ENCODE results near the gene PAQR3. TPM values are rescaled to one million over a fixed set of nuclear protein-coding genes. Genes with fewer than 3 reads are reported as not detected.

Gene PAQR3
- total and polyA plus RNA-seq, 2 donors (not counting 1 experiment from before 2014, with no cell fraction given): 15.5 to 37.6 TPM

DNA sequence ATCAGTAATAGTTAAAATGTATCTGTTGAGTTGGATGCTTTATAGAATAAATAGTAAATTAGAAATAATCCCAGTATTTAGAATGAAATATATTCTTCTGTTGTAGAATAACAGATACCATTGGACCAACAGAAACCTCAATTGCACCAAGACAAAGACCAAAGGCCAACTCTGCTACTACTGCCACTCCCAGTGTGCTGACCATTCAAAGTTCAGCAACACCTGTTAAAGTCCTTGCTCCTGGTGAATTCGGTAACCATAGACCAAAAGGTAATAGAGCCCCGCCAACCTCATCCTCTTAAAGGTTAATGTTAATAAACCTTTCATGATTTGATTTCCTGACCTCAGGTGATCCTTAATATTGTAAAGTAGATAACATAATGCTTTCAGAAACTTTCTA lies 73.8 kb downstream of the PAQR3 start:
- DNase-seq (ENCODE audit: low read depth in 2 of 2): no peak
- Histone ChIP-seq H4K20me1 (ENCODE audit: control insufficient read depth, extremely low read depth, insufficient read depth, low read length) (no peaks in the 10 kb centered on the region), H3K4me1 (ENCODE audit: control insufficient read depth, extremely low read depth, insufficient read depth, low read length) (no peaks in the 10 kb centered on the region), H3K4me2 (ENCODE audit: extremely low read depth, insufficient read depth, low read length) (no peak overlapping the region), H3K4me3 (replicated peaks in 1 of 4; ENCODE audit: control extremely low read depth in 1 of 4, insufficient read depth in 1 of 4, low read depth in 3 of 4, low read length in 4 of 4) (no peak overlapping the region), H3K36me3 (ENCODE audit: control insufficient read depth, insufficient read depth, low read length) (peaks cover 5% of the 10 kb centered on the region), H2AFZ (ENCODE audit: low read length) (no peak overlapping the region), H3K9ac (ENCODE audit: insufficient read depth, low read length) (no peak overlapping the region), H3K9me3 (ENCODE audit: control insufficient read depth, insufficient read depth, low read depth, low read length) (no peaks in the 10 kb centered on the region), H3K27ac (ENCODE audit: insufficient read depth, low read length) (no peak overlapping the region), H3K27me3 (ENCODE audit: control insufficient read depth, insufficient read depth, low read length) (no peaks in the 10 kb centered on the region), H3K79me2 (ENCODE audit: control insufficient read depth, insufficient read depth, low read length) (no peaks in the 10 kb centered on the region)
- no peak for TF ChIP-seq EZH2 (IDR thresholded peaks at IDR 0.05; ENCODE audit: low read length, missing control alignments)
- TF ChIP-seq, protein P1, sequence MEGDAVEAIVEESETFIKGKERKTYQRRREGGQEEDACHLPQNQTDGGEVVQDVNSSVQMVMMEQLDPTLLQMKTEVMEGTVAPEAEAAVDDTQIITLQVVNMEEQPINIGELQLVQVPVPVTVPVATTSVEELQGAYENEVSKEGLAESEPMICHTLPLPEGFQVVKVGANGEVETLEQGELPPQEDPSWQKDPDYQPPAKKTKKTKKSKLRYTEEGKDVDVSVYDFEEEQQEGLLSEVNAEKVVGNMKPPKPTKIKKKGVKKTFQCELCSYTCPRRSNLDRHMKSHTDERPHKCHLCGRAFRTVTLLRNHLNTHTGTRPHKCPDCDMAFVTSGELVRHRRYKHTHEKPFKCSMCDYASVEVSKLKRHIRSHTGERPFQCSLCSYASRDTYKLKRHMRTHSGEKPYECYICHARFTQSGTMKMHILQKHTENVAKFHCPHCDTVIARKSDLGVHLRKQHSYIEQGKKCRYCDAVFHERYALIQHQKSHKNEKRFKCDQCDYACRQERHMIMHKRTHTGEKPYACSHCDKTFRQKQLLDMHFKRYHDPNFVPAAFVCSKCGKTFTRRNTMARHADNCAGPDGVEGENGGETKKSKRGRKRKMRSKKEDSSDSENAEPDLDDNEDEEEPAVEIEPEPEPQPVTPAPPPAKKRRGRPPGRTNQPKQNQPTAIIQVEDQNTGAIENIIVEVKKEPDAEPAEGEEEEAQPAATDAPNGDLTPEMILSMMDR (conservative IDR thresholded peaks at IDR 0.05 in 1 of 2, IDR thresholded peaks at IDR 0.05 in 1 of 2; ENCODE audit: low read depth in 1 of 2, low read length in 2 of 2): no peak

DNA sequence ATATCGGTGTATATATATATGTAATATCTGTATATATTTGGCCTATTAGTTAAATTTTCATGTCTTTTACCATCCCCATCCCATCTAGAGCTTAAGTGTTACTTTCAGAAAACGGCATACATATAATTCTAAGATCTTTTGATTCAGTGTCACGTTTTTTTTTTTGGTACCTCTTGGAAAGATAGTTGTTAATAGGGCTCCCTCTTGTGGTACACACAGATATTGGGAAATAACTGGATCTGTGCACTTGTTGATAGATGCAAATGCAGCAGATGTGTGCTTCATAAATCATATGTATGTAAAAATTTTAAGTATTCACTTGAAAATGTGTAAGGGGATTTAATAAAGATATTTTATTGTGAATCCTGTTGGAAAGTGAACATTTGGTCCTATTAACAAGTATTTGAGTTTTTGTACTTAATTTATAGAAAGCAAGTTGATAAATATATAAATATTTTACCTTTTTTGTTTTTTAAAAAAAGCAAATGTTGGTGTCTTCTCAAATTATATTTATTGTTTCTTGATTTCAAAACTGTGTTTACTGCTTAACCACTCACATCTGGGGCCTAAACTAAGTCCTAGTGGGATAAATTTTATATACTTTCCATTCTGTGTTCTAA lies 74.7 kb downstream of the PAQR3 start:
- no peak overlapping the region for H2AFZ ChIP-seq (ENCODE audit: low read length)
- H3K27me3 ChIP-seq (ENCODE audit: control insufficient read depth, insufficient read depth, low read length): no peaks in the 10 kb centered on the region
- H3K4me2 ChIP-seq (ENCODE audit: extremely low read depth, insufficient read depth, low read length): no peak overlapping the region
- TF ChIP-seq, protein P1 (conservative IDR thresholded peaks at IDR 0.05 in 1 of 2, IDR thresholded peaks at IDR 0.05 in 1 of 2; ENCODE audit: low read depth in 1 of 2, low read length in 2 of 2): peak; percentile 47 to 61
- TF ChIP-seq EZH2 (IDR thresholded peaks at IDR 0.05; ENCODE audit: low read length, missing control alignments): no peak
- H3K4me1 ChIP-seq (ENCODE audit: control insufficient read depth, extremely low read depth, insufficient read depth, low read length): no peaks in the 10 kb centered on the region
- H3K79me2 ChIP-seq (ENCODE audit: control insufficient read depth, insufficient read depth, low read length): no peaks in the 10 kb centered on the region
- H3K9me3 ChIP-seq (ENCODE audit: control insufficient read depth, insufficient read depth, low read depth, low read length): no peaks in the 10 kb centered on the region
- peaks cover 5% of the 10 kb centered on the region for H3K36me3 ChIP-seq (ENCODE audit: control insufficient read depth, insufficient read depth, low read length)
- no peak overlapping the region for H3K27ac ChIP-seq (ENCODE audit: insufficient read depth, low read length)
- H3K9ac ChIP-seq (ENCODE audit: insufficient read depth, low read length): no peak overlapping the region
- DNase-seq (ENCODE audit: low read depth in 2 of 2): peak; percentile 65 to 92
- no peaks in the 10 kb centered on the region for H4K20me1 ChIP-seq (ENCODE audit: control insufficient read depth, extremely low read depth, insufficient read depth, low read length)
- H3K4me3 ChIP-seq (replicated peaks in 1 of 4; ENCODE audit: control extremely low read depth in 1 of 4, insufficient read depth in 1 of 4, low read depth in 3 of 4, low read length in 4 of 4): no peak overlapping the region

DNA sequence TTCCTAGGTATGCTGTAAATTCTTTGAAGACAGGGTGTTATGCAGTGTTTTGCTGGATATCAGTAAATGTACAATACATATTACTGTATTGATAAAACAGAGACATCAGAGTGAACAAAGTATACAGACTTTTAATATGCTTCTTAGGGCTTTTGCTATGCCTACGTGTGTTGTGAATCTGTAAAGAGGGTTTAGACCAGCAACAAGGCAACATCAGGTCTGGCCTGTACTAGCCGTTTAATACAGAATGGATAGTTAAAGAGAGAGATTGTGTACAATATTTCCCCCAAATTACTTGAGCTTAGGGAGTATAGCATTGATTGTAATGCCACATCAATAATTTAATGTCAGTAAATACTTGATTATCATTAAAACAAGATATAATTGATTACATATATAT lies 75.2 kb downstream of the PAQR3 start:
- Histone ChIP-seq H3K79me2 (ENCODE audit: control insufficient read depth, insufficient read depth, low read length) (no peaks in the 10 kb centered on the region), H3K27ac (ENCODE audit: insufficient read depth, low read length) (no peak overlapping the region), H3K4me3 (replicated peaks in 1 of 4; ENCODE audit: control extremely low read depth in 1 of 4, insufficient read depth in 1 of 4, low read depth in 3 of 4, low read length in 4 of 4) (no peak overlapping the region), H3K27me3 (ENCODE audit: control insufficient read depth, insufficient read depth, low read length) (no peaks in the 10 kb centered on the region), H4K20me1 (ENCODE audit: control insufficient read depth, extremely low read depth, insufficient read depth, low read length) (no peaks in the 10 kb centered on the region), H3K4me1 (ENCODE audit: control insufficient read depth, extremely low read depth, insufficient read depth, low read length) (no peaks in the 10 kb centered on the region), H3K4me2 (ENCODE audit: extremely low read depth, insufficient read depth, low read length) (no peak overlapping the region), H3K9me3 (ENCODE audit: control insufficient read depth, insufficient read depth, low read depth, low read length) (no peaks in the 10 kb centered on the region), H3K9ac (ENCODE audit: insufficient read depth, low read length) (no peak overlapping the region), H2AFZ (ENCODE audit: low read length) (no peak overlapping the region), H3K36me3 (ENCODE audit: control insufficient read depth, insufficient read depth, low read length) (peaks cover 5% of the 10 kb centered on the region)
- no peak for DNase-seq (ENCODE audit: low read depth in 2 of 2)
- TF ChIP-seq EZH2 (IDR thresholded peaks at IDR 0.05; ENCODE audit: low read length, missing control alignments): no peak
- TF ChIP-seq, protein P1 (conservative IDR thresholded peaks at IDR 0.05 in 1 of 2, IDR thresholded peaks at IDR 0.05 in 1 of 2; ENCODE audit: low read depth in 1 of 2, low read length in 2 of 2): no peak

All from fibroblast of lung (primary cell).